Right renal cortex interstitium (tissue), 3 donors: ENCODE data around the gene CYB561. TPM values are rescaled to one million over a fixed set of nuclear protein-coding genes. Genes with fewer than 3 reads are reported as not detected.
"Not testable (repeated sequence)": the region's sequence is repeated elsewhere in the genome, so short reads cannot be mapped to it uniquely, and the experiment has no call there.

Experiments
- DNase-seq, 3 donors: peaks; one replicate each; pipeline ENCODE4 v3.0.0-alpha.2; 2013; ENCODE audit warnings: low read depth in 3 of 3, low spot score in 2 of 3
- polyA plus RNA-seq, 3 donors: library from polyadenylated mRNA; unstranded; fragments of 120-200 nt; gene quantifications; one replicate each; pipeline ENCODE4 v1.2.1, GENCODE V29; 2013; ENCODE audit not compliant: insufficient read length in 3 of 3

The CYB561 gene
- polyA plus RNA-seq, 3 donors = 21.2 to 28.3 (median 26.6) TPM

DNA sequence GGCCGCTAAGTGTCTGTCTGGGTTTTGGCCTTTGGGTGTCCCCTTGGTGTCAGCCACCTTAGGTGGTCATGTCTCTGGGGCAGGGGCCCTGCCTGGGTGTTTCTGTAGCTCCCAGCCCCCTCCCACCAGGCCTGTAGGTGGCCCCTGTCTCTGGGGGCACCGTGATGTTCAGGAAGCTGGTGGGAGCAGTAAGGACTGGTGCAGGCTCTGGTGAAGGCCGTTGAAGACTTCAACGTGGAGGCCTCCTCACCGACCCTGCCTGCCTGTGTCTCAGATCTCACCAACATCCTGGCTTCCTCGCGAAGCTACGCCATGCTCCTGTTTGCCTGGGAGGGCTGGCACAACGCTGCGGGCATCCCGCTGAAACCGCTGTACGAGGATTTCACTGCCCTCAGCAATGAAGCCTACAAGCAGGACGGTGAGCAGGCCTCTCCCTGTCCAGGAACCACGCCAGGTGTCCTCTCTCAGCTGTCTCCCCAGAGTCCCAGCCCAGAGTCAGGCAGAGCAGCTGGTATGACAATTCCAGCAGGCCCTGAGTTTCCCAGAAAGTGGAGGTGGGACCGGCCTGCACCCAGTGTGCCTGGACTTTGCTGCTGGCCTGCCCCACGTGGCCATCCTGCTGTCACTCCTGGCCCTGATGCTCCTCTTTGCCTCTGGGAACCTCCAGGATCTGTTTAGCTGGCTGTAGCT lies 33.5 kb upstream of the CYB561 start:
- DNase-seq = no peak

DNA sequence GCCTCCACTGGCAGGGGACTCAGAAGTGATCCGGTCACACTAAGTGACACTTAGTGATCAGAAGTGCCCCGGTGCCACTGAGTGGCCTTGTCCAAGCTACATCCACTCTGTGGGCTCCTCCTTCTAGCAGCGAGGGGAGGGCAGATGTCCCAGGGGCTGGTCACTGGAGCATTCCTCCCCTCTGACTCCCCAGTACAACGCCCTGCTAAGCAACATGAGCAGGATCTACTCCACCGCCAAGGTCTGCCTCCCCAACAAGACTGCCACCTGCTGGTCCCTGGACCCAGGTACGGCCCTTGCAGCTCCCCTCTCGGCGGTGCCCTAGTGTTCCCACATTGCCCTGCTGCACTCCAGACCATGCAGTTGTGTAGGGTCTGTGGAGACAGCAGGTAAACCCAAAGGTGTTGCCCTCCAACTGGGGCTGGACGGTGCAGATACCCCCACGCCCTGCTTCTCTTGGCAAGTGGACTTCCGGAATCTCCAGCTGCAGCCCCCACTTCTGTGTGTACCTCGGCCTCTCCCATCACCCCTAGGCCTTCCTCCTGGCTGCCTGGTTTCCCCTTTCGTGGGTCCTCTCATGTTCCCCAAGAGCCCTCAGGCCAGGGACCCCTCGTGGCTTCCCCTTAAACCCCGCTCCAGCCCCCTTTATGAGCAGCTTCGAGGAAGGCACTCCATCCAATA lies 32.8 kb upstream of the CYB561 start:
- no peak for DNase-seq

DNA sequence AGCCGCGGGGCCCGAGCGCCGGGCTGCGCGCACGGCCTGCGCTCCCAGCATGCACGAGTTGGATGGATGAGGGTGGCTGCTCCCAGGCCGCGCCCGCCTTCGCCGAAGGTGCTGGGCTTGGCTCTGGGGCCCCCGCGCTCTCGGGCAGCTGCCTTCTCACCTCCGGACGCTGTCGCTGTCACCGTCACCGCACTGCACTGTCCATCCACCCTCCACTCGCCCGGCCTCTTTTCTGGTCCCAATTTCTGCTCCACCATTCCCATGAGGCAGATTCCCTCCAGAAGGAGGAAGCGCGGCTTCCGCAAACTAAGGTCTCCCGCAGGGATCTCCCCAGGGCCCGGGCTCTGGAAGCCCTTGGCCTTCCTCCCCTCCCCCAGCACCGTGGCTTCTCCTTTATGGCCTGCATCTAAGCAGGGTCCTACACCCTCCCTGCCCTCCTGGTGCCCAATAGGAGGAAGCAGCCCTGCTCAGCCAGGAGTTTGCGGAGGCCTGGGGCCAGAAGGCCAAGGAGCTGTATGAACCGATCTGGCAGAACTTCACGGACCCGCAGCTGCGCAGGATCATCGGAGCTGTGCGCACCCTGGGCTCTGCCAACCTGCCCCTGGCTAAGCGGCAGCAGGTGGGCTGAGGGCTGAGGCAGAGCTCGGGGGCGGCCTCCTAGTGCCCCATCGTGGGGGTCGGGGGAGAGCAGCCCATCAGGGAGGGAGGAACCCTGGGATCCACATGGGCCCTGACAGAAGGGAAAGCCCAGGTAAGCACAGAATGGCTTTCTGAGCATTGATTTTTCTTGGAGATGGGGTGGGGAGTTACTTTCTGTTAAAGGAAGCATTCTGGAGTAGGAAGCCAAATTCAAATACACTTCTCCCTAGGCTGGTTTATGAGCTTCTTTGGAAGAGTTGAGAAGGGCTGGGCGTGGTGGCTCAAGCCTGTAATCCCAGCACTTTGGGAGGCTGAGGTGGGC lies 31.7 kb upstream of the CYB561 start:
- no peak for DNase-seq

DNA sequence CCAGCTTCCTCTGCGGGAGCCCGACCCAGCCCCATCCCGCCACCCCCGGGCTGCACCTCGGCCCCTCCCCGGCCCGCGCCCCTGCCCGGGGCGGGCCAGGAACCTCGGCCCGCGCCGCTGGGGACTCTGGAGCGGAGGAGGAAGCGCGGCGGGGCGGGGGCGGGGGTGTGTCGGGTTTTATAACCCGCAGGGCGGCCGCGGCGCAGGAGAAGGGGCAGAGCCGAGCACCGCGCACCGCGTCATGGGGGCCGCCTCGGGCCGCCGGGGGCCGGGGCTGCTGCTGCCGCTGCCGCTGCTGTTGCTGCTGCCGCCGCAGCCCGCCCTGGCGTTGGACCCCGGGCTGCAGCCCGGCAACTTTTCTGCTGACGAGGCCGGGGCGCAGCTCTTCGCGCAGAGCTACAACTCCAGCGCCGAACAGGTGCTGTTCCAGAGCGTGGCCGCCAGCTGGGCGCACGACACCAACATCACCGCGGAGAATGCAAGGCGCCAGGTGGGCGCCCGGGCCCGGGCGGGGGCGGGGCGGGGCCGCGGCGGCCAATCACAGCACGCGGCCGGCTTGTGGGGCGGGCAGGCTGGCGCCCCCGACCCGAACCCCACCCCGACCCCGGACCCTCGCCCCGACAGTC lies 30.9 kb upstream of the CYB561 start, which contains the start of gene ACE:
TSS of gene ACE (plus strand) at position 208 of the 626 bp plus-strand sequence. CDS start at position 242, 34 bp downstream.
- no peak for DNase-seq

DNA sequence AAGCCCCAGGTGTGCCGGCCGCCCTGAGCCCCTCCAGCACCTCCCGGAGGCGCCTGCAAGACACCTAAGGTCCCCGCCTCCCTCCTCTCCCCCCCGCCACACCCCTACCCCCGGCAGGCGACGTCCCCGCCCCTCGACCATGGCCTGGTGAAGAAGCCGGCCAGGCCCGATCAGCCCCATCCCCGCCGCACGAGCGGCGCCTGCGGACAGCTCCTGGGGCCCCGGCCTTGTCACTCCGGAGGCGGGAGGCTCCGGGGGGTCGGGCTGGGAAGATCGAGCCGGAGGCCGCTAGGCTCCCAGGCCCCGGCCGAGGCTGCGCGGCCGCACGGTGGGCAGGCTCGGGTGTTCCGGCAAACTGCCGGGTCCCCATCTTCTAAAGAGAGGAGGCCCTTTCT lies 30.4 kb upstream of the CYB561 start:
- DNase-seq = no peak

DNA sequence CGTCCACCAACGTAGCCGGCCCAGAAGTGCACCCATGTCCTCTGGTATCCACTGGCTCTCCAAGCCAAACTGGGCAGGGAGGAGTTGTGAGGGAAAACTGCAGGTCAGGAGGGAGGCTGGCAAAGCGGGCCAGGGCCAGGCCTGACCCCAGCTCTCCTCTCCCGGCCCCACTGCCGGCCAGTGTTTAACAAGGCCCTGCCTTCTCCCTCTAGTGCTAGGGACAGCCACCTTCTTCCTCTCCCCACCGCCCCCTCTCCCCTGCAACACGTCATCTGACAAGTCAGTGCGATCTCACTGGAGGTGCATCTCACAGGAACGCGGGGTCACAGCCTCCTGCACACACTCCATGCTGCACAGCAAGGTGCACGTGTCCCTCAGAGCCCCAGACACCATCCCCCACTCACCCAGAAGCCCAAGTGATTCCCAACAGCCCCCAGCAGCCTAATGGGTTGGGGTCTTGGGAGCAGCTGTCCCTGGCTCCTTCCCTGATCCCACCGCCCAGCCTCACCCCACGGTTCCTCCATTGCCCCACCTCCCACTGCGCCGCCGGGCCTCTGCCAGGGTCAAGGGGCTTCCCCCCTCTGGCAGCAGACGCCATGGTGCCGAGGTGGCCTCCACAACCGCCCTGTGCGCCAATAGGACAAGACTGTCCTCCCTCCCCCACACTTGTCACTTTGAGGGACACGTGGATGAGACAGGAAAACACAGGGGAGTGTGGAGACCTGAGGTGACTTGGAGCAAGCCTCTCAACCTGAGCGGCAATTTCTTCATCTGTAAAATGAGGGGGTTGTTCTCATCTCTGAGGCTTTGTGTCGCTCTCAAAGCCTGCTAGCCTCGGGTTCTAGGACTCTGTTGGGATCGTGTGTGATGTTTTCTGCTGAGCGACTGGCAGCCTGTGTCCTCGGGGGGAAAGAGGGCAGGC lies 29.6 kb upstream of the CYB561 start:
- no peak for DNase-seq

DNA sequence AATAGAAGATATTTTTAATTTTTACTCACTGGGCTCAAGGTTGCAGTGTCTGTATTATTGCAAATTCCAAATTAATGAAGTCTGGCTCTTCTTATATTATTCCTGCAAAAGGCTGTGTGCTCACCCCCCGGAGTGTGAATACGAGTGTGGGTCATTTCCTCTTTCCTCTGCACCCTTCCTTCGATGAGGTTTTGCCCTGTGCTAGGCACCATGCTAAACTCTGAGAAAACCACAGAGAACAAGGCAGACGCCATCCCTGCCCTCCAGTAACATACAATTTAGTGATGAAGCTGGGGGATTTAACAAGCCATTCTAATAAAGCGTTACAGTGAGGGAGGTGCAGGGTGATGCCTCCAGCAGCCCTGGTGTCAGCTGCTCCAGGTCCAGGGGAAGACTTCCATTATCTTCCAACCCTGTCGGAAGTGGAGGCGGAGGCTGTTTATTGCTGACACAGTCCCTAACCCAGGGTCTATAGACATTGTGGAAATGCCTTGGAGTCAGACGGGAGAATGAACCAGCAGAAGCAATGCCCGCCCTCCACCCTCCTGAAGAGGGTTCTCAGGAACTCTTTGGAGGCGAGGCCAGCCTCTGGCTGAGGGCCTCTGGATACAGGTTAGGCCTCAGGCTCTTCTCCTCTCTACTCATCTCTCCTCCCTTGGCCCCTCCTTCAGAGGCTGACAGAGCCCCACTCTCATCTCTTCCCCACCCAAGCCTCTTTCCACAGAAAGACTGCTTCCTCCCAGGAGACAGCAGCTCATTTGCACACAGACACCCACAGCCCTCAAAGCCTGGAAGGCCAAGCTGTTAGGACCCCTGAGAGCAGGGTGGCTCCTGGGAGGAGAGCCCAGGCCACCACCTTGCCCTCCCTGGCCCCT lies 28.7 kb upstream of the CYB561 start:
- DNase-seq = no peak

DNA sequence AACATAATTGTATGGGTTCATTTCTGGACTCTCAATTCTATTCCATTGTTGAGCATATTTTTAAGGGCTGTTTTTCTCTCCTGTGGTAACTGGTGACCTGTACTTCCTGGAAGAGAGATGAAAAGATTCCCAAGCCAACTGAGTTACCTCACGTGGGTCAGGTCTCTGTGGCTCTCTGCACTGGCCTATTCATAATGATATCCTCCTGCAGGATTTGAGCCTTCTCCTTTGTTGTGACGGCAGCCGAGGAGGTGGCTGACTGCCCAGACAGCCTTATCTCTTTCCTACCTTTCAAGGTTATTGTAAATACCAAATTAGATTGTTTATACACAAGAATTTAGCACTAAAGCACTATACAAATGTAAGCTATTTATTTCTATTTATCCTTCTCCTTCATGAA lies 28.1 kb upstream of the CYB561 start:
- no peak for DNase-seq

DNA sequence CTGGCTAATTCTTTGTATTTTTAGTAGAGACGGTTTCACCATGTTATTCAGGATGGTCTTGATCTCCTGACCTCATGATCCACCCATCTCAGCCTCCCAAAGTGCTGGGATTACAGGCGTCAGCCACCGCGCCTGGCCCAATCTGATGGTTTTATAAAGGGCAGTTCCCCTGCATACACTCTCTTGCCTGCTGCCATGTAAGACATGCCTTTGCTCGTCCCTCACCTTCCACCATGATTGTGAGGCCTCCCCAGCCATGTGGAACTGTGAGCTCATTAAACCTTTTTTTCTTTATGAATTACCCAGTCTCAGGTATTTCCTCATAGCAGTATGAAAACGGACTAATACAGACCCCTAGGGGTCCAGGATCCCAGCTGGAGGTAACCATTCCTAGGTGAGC lies 22.0 kb upstream of the CYB561 start:
- DNase-seq = not testable (repeated sequence)

DNA sequence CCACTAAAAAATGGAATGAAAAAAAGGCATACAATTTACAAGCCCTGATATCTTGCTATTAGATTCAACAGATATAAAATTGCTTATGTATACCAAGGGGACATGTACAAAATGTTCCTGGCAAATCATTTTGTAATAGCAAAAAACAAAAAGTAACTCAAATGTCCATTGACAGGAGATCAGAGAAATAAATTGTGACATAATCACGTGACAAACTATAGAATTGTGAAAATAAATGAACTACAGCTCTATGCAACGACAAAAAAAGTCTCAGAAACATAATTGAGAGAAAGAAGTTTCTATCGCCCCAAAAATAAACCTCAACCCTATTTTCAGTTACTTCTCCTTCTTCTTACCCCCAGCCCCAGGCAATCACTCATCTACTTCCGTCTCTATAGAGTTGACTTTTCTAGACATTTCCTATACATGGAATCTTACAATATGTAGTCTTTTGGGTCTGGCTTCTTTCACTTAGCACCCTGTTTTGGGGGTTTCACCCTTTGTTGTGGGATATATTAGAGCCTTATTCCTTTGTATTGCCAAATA lies 18.7 kb upstream of the CYB561 start:
- DNase-seq = no peak

DNA sequence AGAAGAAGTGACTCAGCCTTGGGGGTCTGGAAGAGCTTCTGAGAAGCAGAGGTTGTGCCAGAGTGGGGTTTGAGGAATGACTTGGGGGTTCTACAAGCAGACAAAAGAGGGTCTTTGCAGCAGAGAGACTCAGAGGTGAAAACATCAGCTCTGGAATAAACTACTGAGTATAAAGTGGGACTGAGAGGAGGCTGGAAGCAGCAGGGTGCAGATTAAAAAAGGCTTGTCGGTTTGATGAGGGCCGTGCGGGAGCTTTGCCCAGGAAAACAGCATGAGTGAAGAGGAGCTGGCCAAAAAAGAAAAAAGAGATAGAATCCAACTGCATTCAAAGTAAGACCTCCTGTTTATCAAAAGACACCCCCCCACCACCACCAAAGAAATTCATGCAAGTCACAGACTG lies 17.7 kb upstream of the CYB561 start:
- no peak for DNase-seq

DNA sequence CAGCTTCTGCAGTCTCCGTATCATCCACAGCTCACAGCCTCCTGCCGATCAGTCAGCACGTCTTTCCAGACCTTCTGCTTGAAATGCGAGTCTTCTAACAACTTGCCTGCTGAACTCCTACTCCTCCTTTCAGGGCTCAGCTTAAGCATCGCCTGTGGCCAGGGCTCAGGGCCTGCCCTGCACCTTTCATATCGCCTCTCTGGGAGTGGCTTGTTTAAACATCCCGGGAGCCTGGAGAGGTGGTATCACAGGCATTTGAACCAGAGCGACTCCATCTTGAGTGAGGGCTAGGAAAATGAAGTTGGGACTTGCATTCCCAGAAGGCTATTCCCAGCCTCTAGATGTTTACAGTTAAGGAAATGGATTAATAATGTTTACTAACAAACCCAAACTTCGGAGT lies 13.9 kb upstream of the CYB561 start:
- no peak for DNase-seq

DNA sequence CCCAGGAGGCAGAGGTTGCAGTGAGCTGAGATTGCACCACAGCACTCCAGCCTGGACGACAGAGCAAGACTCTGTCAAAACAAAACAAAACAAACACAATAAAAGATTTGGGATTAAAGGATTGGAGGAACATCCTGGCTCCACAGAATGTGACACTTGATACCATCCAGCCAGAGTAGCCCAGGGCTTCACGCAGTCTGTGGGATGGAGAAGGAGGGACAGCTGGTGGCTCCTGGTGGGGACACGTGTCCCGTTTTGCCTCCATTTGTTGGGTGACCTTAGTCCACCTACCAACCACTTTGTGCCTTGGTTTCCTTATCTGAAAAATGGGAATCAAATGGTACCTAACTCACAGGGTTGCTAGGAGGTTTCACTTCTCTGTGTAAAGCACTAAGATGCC lies 12.4 kb upstream of the CYB561 start:
- DNase-seq = no peak

DNA sequence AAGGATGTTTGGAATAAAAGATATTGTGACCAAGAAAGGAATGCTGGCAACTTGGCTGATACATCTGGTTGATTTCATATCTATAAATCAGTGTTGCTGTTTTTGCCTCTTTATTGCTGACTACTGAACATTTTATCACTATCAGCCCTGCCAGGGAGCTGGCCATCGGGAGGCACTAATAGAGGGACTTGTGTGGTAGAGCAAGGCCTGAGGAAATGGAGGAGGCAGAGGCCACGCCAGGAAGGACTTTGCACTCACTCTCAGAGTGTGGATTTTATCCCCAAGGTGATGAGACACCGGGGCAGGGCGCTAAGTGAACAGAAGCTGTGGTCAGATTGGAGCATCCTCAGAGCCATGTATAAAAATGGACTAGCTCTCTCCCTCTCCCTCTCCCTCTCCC lies 9.3 kb upstream of the CYB561 start:
- DNase-seq = no peak

DNA sequence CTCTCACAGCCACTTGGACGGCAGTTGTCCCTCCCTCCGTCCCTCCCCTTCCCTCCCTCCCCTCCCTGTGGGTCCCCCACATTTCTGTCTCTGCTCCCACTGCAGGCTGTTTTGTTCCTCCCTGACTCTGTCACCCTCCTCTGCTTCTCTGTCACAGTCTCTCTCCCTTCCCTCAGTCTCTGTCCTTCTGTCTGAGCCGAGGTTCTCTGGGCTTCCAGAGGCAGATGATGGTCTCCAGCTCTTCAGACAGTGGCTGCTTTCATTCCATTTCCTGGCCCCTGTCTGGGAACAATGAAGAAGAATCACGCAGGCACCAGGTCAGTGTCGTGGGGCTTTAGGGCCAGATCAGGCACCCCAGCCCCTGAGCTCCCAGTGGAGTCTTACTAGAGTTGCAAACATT lies 8.8 kb upstream of the CYB561 start:
- DNase-seq = no peak

DNA sequence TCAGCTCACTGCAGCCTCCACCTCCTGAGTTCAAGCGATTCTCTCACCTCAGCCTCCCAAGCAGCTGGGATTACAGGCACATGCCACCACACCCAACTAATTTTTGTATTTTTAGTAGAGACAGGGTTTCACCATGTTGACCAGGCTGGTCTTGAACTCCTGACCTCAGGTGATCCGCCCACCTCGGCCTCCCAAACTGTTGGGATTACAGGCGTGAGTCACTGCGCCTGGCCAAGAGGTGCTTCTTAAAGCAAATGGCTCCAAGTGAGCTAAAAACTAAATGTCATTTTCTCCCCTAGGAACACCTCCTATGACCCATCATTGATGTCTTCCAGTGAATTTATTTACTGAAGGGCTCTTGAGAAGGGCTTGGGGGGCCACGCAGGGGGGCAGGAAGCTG lies 8.3 kb upstream of the CYB561 start:
- DNase-seq = not testable (repeated sequence)

DNA sequence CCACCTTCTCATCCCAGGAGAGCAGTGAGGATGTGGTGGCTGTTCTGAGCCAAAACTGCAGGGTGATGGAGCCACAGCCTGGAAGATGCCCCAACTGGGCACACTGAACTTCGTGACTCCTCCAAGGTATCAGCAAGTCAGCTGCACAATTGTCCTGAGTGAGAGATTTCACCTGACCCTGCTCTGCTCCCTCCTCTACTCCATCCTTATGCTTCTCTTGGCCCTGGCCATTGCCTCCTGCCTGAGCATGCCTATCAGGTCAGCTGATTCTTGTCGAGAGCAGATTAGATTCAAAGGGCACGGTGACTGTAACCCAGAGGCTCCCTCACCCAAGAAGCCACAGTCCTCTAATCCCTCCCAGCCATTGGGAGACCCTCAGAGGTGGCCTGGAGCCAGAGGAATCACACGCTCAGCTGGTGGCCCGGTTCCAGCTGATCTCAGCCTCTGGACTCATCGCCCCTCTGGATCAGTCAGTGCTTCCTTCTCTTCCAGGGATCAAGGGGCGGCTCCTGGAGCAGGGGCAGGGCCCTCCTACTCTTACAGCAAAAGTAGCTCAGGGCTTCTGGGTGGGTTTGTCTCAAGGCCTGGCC lies 7.0 kb upstream of the CYB561 start:
- DNase-seq = no peak
